MM.1S (cell line): ENCODE results near the gene BRINP3.

ENCODE experiments used
- DNase-seq: peaks from one replicate; pipeline ENCODE4 v3.0.0-alpha.2; 2015
- H2AFZ ChIP-seq: fragments of 300-600 bp; sonication (generic); 2 replicates; pipeline ENCODE4 v1.6.0; 2016; ENCODE audit warnings: antibody characterized with exemption, low read length
- H3F3A ChIP-seq: fragments of 300-600 bp; sonication (generic); 2 replicates; pipeline ENCODE4 v1.6.1; 2016; ENCODE audit warnings: mild to moderate bottlenecking, antibody characterized with exemption, low read length, moderate library complexity, mixed read lengths; ENCODE audit not compliant: insufficient read depth
- H3K27ac ChIP-seq: fragments of 300-600 bp; sonication (generic); 2 replicates; pipeline ENCODE4 v1.5.1; 2016; ENCODE audit warnings: mild to moderate bottlenecking, low read length
- H3K27me3 ChIP-seq: fragments of 300-600 bp; sonication (generic); replicated peaks from 2 replicates; pipeline ENCODE4 v1.6.0; 2016; ENCODE audit warnings: low read length; ENCODE audit not compliant: insufficient read depth
- H3K36me3 ChIP-seq: fragments of 300-600 bp; sonication (generic); replicated peaks from 2 replicates; pipeline ENCODE4 v1.6.1; 2016; ENCODE audit warnings: mild to moderate bottlenecking, low read length, mixed read lengths; ENCODE audit not compliant: insufficient read depth
- H3K4me1 ChIP-seq: fragments of 300-600 bp; sonication (generic); 2 replicates; pipeline ENCODE4 v1.6.1; 2016; ENCODE audit warnings: low read length, mixed read lengths
- H3K4me2 ChIP-seq: fragments of 300-600 bp; sonication (generic); 2 replicates; pipeline ENCODE4 v1.6.0; 2016; ENCODE audit warnings: low read depth, low read length
- H3K4me3 ChIP-seq: fragments of 300-600 bp; sonication (generic); 2 replicates; pipeline ENCODE4 v1.5.1; 2016; ENCODE audit warnings: low read length, mixed read lengths
- H3K79me2 ChIP-seq: fragments of 300-600 bp; sonication (generic); 2 replicates; pipeline ENCODE4 v1.6.1; 2016; ENCODE audit warnings: mixed run types, low read length, mixed read lengths
- H3K9ac ChIP-seq: fragments of 300-600 bp; sonication (generic); 2 replicates; pipeline ENCODE4 v1.6.1; 2016; ENCODE audit warnings: low read length, mixed read lengths
- H3K9me2 ChIP-seq: fragments of 300-600 bp; sonication (generic); replicated peaks from 2 replicates; pipeline ENCODE4 v1.6.1; 2016; ENCODE audit warnings: mild to moderate bottlenecking, low read length, mixed read lengths; ENCODE audit not compliant: insufficient read depth
- H3K9me3 ChIP-seq: fragments of 300-600 bp; sonication (generic); replicated peaks from 2 replicates; pipeline ENCODE4 v1.6.1; 2016; ENCODE audit warnings: mild to moderate bottlenecking, low read length, mixed read lengths; ENCODE audit not compliant: insufficient read depth
- H4K20me1 ChIP-seq: fragments of 300-600 bp; sonication (generic); 2 replicates; pipeline ENCODE4 v1.6.1; 2016; ENCODE audit warnings: mild to moderate bottlenecking, low read length, moderate library complexity, mixed read lengths; ENCODE audit not compliant: insufficient read depth
- EZH2 ChIP-seq: fragments of 300-600 bp; sonication (generic); optimal IDR thresholded peaks from 2 replicates; pipeline ENCODE3; 2017; ENCODE audit warnings: low read depth, mild to moderate bottlenecking, antibody characterized with exemption, low read length, mixed read lengths
- EZH2phosphoT487 ChIP-seq: fragments of 300-600 bp; sonication (generic); IDR thresholded peaks from 2 replicates; pipeline ENCODE4 v1.6.1; 2018; ENCODE audit warnings: antibody characterized with exemption, low read length
- TF ChIP-seq, protein P1 (sequence below): fragments of 300-600 bp; sonication (generic); IDR thresholded peaks from 2 replicates; pipeline ENCODE4 v1.5.1; 2016; ENCODE audit warnings: antibody characterized with exemption, low read length, mixed read lengths

Gene BRINP3

DNA sequence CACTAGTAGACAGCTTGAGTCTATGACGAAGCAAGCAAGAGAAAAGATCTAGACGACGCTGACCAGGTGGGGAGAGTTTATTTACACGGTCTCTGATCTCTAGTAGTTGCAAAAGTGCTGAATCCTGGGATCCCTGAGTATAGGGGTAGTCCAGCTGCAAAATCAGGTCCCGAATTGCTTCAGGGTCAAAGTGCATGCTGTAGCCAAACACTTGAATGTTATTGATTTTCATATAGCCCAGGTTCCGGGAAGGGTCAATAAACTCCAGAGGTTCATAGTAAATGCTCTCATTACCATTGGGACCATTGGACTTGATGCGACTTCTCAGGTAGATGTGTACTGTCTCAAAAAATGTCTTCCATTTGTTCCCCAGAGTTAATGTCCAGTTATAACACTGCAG lies 379.6 kb downstream of the BRINP3 start:
- Histone ChIP-seq H3K79me2 (no peaks in the 10 kb centered on the region), H2AFZ (no peak overlapping the region), H3K4me1 (no peaks in the 10 kb centered on the region), H3K27me3 (no peaks in the 10 kb centered on the region), H3K9me2 (no peaks in the 10 kb centered on the region), H3K4me3 (no peak overlapping the region), H4K20me1 (no peaks in the 10 kb centered on the region), H3F3A (no peaks in the 10 kb centered on the region), H3K27ac (no peak overlapping the region), H3K9ac (no peak overlapping the region), H3K4me2 (no peak overlapping the region), H3K9me3 (no peaks in the 10 kb centered on the region), H3K36me3 (no peaks in the 10 kb centered on the region)
- TF ChIP-seq, protein P1, sequence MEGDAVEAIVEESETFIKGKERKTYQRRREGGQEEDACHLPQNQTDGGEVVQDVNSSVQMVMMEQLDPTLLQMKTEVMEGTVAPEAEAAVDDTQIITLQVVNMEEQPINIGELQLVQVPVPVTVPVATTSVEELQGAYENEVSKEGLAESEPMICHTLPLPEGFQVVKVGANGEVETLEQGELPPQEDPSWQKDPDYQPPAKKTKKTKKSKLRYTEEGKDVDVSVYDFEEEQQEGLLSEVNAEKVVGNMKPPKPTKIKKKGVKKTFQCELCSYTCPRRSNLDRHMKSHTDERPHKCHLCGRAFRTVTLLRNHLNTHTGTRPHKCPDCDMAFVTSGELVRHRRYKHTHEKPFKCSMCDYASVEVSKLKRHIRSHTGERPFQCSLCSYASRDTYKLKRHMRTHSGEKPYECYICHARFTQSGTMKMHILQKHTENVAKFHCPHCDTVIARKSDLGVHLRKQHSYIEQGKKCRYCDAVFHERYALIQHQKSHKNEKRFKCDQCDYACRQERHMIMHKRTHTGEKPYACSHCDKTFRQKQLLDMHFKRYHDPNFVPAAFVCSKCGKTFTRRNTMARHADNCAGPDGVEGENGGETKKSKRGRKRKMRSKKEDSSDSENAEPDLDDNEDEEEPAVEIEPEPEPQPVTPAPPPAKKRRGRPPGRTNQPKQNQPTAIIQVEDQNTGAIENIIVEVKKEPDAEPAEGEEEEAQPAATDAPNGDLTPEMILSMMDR: no peak
- TF ChIP-seq EZH2: no peak
- TF ChIP-seq EZH2phosphoT487: no peak
- no peak for DNase-seq

DNA sequence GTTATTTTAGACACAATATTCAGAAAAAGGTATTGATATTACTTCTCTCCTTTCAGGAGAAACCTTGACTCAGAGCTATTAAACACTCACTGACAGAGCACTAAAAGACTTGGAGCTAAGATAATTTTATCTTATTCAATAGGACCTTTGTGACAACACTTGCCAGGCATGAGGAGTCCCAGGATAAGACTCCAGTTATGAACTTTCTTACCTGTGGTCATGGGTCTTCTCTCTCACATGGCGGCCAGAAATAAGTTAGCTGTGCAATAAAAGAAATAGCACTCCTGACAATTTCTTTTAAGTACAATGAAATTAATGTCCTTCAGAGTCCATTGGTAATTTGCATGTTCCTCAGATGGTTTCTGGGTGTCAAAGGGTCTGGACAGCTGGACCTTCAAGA lies 382.1 kb downstream of the BRINP3 start:
- no peaks in the 10 kb centered on the region for H3K36me3 ChIP-seq
- H3K4me1 ChIP-seq: no peaks in the 10 kb centered on the region
- H3K27ac ChIP-seq: no peak overlapping the region
- H3K4me3 ChIP-seq: no peak overlapping the region
- TF ChIP-seq, protein P1: no peak
- TF ChIP-seq EZH2phosphoT487: no peak
- no peaks in the 10 kb centered on the region for H3K9me3 ChIP-seq
- no peaks in the 10 kb centered on the region for H4K20me1 ChIP-seq
- no peak overlapping the region for H2AFZ ChIP-seq
- H3K9me2 ChIP-seq: no peaks in the 10 kb centered on the region
- no peaks in the 10 kb centered on the region for H3F3A ChIP-seq
- no peak overlapping the region for H3K9ac ChIP-seq
- H3K79me2 ChIP-seq: no peaks in the 10 kb centered on the region
- DNase-seq: no peak
- no peaks in the 10 kb centered on the region for H3K27me3 ChIP-seq
- H3K4me2 ChIP-seq: no peak overlapping the region

DNA sequence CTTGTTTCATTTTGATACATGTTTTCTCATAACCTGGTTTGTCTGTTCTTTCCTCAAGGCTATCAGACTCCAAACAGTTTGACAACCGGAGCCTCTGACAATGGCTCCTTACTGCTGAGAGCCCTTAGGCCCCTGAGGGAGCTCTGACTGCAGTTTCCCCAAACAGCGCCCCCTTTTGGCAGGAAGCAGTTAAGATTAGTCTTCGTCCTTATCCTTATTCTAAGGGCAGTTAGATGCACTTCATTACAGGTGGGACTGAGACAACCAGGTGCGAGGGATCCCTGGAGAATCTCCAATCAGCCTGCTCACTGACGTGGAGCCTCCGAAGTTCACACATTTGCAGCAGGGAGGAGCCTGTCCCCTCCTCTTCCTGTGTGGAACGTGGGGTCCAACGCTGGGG lies 393.1 kb downstream of the BRINP3 start:
- no peaks in the 10 kb centered on the region for H4K20me1 ChIP-seq
- TF ChIP-seq, protein P1: peak; percentile 32
- TF ChIP-seq EZH2phosphoT487: no peak
- no peaks in the 10 kb centered on the region for H3K79me2 ChIP-seq
- H3K36me3 ChIP-seq: no peaks in the 10 kb centered on the region
- H3K4me1 ChIP-seq: no peaks in the 10 kb centered on the region
- H3K27ac ChIP-seq: no peak overlapping the region
- H3K9me3 ChIP-seq: no peaks in the 10 kb centered on the region
- H3F3A ChIP-seq: no peaks in the 10 kb centered on the region
- H2AFZ ChIP-seq: no peak overlapping the region
- no peaks in the 10 kb centered on the region for H3K27me3 ChIP-seq
- no peaks in the 10 kb centered on the region for H3K9me2 ChIP-seq
- H3K9ac ChIP-seq: no peak overlapping the region
- H3K4me2 ChIP-seq: no peak overlapping the region
- no peak overlapping the region for H3K4me3 ChIP-seq
- no peak for DNase-seq

DNA sequence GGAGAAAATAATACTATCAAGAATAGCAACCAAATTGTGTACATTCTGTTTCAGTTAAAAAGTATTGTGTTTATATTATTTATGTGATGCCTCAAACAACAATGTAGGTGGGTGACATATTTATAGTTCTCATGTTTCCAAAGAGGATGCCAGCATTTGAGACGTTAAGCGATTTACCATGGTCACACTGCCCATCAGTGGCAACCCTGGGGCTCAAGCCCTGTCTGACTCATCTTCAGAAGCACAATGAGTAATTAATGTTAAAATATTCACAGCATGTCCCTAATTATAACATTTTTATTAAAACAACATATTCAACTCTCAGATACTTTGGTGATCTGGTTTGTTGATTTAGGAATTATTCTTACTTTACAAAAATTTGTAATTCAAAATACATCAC lies 409.4 kb downstream of the BRINP3 start:
- no peaks in the 10 kb centered on the region for H3K79me2 ChIP-seq

More for the DNA sequence above, 409.4 kb downstream of the BRINP3 start:
- no peak for DNase-seq
- Histone ChIP-seq H3K36me3 (no peaks in the 10 kb centered on the region), H4K20me1 (no peaks in the 10 kb centered on the region), H3K27ac (no peak overlapping the region), H3K9ac (no peak overlapping the region), H3F3A (no peaks in the 10 kb centered on the region), H2AFZ (no peak overlapping the region), H3K4me3 (no peak overlapping the region), H3K4me2 (no peak overlapping the region), H3K9me3 (no peaks in the 10 kb centered on the region), H3K4me1 (no peaks in the 10 kb centered on the region), H3K9me2 (no peaks in the 10 kb centered on the region), H3K27me3 (no peaks in the 10 kb centered on the region)
- no peak for TF ChIP-seq EZH2phosphoT487
- TF ChIP-seq, protein P1: no peak
- TF ChIP-seq EZH2: no peak
